GM12865 (cell line): ENCODE data around the gene PSRC1.
"Not testable (repeated sequence)": the region's sequence is repeated elsewhere in the genome, so short reads cannot be mapped to it uniquely, and the experiment has no call there.

Experiments
- DNase-seq: peaks from one replicate; pipeline ENCODE4 v3.0.0; 2010; ENCODE audit warnings: low read depth
- H3K4me3 ChIP-seq: 2 replicates; pipeline ENCODE4 v1.5.1; 2011; ENCODE audit warnings: mild to moderate bottlenecking, low read depth, low read length, control low read depth
- TF ChIP-seq, protein P1 (sequence below): IDR thresholded peaks from 2 replicates; pipeline ENCODE4 v1.5.1; 2011; ENCODE audit warnings: low read length, control low read depth, low read depth, inconsistent platforms; ENCODE audit not compliant: insufficient read depth; ENCODE audit errors: missing control alignments

The PSRC1 gene

DNA sequence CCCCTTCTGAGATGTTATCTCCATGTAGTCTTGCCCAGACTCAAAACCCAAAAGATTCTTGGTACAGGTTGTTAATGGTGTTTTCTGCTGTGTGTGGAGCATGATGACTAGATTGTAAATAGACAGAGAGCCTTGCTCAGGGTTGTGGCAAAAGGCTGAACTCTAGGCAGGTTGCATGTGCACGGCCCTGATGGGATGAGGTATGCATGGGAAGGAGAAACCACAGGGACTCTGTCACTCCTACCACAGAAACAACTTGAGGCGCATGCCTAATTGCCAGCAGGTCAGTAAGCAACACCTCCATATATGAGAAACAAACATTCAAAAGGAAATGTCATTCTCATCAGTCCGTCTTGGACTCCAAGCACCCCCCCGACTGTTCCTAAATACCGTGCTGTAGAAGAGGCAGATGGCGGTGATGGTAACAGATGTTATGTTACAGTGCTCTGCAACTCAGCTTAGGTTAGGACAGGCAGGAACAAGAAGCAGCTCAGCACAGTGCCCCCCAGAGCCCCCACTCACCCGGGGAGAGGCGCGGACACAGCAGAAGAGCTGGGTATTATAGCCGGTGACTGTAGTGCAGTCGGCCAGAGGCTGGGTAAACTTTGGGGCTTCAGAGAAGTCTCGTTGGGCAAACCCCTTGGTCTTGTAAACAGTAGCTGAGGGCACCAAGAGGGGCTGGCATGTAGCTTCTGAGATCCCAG is 12.9 kb upstream of the PSRC1 start:
- TF ChIP-seq, protein P1, sequence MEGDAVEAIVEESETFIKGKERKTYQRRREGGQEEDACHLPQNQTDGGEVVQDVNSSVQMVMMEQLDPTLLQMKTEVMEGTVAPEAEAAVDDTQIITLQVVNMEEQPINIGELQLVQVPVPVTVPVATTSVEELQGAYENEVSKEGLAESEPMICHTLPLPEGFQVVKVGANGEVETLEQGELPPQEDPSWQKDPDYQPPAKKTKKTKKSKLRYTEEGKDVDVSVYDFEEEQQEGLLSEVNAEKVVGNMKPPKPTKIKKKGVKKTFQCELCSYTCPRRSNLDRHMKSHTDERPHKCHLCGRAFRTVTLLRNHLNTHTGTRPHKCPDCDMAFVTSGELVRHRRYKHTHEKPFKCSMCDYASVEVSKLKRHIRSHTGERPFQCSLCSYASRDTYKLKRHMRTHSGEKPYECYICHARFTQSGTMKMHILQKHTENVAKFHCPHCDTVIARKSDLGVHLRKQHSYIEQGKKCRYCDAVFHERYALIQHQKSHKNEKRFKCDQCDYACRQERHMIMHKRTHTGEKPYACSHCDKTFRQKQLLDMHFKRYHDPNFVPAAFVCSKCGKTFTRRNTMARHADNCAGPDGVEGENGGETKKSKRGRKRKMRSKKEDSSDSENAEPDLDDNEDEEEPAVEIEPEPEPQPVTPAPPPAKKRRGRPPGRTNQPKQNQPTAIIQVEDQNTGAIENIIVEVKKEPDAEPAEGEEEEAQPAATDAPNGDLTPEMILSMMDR = no peak
- DNase-seq = no peak
- no peak overlapping the region for H3K4me3 ChIP-seq

DNA sequence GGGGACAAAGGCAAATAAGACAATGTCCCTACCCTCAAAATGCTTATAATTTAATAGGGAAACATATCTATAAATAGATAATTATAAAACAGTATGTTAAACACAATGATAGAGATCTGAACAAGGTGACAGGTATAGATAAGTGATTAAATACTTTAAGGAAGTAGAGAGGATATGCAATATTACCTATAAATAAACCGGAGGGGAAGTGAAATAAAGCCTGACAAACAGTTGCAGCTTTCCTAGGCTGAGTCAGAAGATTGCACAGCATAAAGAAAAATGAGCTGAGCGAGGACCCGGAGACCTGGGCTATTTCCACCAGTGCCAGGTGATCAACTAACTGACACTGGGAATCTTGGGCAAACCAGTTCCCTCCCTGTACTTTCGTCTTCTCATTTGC is 11.5 kb upstream of the PSRC1 start:
- TF ChIP-seq, protein P1 = no peak

DNA sequence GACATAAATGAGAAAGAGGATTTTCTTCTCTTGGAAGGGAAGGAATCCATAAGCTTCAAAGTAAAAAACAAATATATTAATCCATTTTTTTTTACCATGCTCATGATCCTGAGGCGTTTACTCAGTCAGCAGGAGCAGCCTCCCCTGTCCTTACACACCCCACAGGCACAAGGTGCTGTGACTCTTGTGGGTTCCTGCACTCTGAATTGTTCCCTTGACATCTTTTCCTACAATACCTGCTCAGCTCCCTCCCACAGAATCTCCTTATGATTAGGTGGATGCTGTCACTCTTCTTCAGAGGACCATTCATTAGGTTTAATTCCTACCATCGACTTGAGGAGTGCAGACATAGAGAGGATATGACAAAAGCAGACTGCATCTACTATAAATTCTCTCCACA is 10.1 kb upstream of the PSRC1 start:
- no peak overlapping the region for H3K4me3 ChIP-seq
- TF ChIP-seq, protein P1 = no peak
- DNase-seq = no peak

More for the DNA sequence above, 11.5 kb upstream of the PSRC1 start:
- H3K4me3 ChIP-seq = no peak overlapping the region
- DNase-seq = no peak

DNA sequence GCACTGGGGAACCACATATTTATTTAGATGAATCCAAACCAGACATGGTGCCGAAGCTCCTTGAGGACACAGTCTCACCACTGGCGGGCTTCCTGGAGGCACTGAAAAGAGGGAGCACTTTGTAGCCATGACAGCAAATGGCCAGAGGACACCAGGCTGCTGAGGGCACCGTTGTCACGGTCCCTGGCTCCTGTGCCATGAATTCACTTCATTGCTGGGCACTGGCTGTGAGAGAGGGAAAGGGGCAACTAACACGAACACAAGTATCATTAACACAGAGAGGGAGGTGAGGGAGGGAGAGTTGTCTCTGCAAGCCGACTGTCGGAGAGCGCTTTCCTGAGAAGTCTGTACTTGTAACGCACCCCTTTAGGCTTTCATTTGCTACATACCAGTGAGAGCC is 9.4 kb upstream of the PSRC1 start:
- H3K4me3 ChIP-seq = no peak overlapping the region
- TF ChIP-seq, protein P1 = no peak
- no peak for DNase-seq

DNA sequence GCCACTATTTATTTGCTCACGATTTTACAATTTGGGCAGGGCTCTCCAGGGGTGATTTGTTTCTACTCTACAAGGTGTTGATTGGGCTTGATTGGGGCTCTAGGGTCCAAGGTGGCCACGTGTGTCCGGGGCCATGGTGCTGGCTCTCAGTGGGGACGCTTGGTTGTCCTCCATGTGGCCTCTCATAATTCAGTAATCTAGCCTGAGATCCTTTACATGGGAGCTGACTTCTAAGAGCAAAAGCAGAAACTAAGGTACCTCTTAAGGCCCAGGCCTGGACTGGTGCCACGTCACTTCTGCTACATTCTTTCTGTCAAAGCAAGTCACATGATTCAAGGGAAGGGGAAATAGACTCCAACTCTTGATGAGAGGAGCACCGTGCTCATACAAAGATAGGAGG is 8.1 kb upstream of the PSRC1 start:
- H3K4me3 ChIP-seq = no peak overlapping the region
- TF ChIP-seq, protein P1 = no peak
- no peak for DNase-seq

DNA sequence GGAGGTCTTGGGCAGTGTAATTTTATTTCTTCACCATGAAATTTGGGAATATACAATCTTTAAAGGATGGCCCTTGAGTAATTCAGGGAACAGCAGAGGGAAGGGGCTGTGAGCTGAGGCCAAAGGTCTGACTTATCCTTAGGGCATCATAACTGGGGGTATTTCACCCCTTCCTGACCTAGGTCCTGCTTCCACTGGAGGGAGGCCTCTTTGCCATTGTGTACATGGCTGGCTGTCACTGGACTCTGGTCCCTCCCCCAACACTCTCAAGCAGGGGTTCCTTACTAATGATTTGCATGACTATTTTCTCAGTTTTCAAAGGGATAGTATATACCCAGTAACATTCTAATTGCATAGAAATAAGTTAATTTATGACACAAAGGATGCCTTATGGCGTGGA is 7.2 kb upstream of the PSRC1 start:
- DNase-seq = no peak
- no peak overlapping the region for H3K4me3 ChIP-seq
- TF ChIP-seq, protein P1 = no peak

DNA sequence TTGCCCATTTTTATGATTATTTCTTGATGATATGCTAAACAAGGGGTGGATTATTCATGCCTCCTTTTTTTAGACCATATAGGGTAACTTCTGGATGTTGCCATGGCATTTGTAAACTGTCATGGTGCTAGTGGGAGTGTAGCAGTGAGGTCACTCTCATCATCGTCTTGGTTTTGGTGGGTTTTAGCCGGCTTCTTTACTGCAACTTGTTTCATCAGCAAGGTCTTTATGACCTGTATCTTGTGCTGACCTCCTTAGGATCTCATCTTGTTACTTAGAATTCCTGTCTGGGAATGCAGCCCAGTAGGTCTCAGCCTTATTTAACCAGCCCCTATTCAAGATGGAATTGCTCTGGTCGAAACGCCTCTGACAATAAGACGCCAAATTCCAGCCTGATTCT is 3.8 kb upstream of the PSRC1 start:
- not testable (repeated sequence) for DNase-seq

More for the DNA sequence above, 3.8 kb upstream of the PSRC1 start:
- H3K4me3 ChIP-seq = not testable (repeated sequence)
